ENCODE measurements around the gene AFMID. TPM values are rescaled to one million over a fixed set of nuclear protein-coding genes. Genes with fewer than 3 reads are reported as not detected.
A peak's percentile ranks its signal among the peaks of the same experiment; 100 is the strongest.

AFMID gene
- total and polyA plus RNA-seq, 2 of the 13 experiments (the other 11 are each of a cell fraction or from before 2014, with no cell fraction given): 249 to 270 TPM

DNA sequence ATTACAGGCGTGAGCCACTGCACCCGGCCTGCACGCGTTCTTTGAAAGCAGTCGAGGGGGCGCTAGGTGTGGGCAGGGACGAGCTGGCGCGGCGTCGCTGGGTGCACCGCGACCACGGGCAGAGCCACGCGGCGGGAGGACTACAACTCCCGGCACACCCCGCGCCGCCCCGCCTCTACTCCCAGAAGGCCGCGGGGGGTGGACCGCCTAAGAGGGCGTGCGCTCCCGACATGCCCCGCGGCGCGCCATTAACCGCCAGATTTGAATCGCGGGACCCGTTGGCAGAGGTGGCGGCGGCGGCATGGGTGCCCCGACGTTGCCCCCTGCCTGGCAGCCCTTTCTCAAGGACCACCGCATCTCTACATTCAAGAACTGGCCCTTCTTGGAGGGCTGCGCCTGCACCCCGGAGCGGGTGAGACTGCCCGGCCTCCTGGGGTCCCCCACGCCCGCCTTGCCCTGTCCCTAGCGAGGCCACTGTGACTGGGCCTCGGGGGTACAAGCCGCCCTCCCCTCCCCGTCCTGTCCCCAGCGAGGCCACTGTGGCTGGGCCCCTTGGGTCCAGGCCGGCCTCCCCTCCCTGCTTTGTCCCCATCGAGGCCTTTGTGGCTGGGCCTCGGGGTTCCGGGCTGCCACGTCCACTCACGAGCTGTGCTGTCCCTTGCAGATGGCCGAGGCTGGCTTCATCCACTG is 27.0 kb downstream of the AFMID start, which contains the start of gene BIRC5 (continued):
- TF ChIP-seq, protein P1, sequence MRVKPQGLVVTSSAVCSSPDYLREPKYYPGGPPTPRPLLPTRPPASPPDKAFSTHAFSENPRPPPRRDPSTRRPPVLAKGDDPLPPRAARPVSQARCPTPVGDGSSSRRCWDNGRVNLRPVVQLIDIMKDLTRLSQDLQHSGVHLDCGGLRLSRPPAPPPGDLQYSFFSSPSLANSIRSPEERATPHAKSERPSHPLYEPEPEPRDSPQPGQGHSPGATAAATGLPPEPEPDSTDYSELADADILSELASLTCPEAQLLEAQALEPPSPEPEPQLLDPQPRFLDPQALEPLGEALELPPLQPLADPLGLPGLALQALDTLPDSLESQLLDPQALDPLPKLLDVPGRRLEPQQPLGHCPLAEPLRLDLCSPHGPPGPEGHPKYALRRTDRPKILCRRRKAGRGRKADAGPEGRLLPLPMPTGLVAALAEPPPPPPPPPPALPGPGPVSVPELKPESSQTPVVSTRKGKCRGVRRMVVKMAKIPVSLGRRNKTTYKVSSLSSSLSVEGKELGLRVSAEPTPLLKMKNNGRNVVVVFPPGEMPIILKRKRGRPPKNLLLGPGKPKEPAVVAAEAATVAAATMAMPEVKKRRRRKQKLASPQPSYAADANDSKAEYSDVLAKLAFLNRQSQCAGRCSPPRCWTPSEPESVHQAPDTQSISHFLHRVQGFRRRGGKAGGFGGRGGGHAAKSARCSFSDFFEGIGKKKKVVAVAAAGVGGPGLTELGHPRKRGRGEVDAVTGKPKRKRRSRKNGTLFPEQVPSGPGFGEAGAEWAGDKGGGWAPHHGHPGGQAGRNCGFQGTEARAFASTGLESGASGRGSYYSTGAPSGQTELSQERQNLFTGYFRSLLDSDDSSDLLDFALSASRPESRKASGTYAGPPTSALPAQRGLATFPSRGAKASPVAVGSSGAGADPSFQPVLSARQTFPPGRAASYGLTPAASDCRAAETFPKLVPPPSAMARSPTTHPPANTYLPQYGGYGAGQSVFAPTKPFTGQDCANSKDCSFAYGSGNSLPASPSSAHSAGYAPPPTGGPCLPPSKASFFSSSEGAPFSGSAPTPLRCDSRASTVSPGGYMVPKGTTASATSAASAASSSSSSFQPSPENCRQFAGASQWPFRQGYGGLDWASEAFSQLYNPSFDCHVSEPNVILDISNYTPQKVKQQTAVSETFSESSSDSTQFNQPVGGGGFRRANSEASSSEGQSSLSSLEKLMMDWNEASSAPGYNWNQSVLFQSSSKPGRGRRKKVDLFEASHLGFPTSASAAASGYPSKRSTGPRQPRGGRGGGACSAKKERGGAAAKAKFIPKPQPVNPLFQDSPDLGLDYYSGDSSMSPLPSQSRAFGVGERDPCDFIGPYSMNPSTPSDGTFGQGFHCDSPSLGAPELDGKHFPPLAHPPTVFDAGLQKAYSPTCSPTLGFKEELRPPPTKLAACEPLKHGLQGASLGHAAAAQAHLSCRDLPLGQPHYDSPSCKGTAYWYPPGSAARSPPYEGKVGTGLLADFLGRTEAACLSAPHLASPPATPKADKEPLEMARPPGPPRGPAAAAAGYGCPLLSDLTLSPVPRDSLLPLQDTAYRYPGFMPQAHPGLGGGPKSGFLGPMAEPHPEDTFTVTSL (CRISPR knock-in tag; IDR thresholded peaks at IDR 0.05; ENCODE audit: borderline replicate concordance): no peak
- TF ChIP-seq ZFP90 (CRISPR knock-in tag; IDR thresholded peaks at IDR 0.05; ENCODE audit: borderline replicate concordance): peak; percentile 94
- TF ChIP-seq, protein P2, sequence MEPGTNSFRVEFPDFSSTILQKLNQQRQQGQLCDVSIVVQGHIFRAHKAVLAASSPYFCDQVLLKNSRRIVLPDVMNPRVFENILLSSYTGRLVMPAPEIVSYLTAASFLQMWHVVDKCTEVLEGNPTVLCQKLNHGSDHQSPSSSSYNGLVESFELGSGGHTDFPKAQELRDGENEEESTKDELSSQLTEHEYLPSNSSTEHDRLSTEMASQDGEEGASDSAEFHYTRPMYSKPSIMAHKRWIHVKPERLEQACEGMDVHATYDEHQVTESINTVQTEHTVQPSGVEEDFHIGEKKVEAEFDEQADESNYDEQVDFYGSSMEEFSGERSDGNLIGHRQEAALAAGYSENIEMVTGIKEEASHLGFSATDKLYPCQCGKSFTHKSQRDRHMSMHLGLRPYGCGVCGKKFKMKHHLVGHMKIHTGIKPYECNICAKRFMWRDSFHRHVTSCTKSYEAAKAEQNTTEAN (CRISPR knock-in tag; conservative IDR thresholded peaks at IDR 0.05): no peak
- no peak; the same call in 1 of the 2 replicates for TF ChIP-seq ATF6 (CRISPR knock-in tag; conservative IDR thresholded peaks at IDR 0.05)
- no peak for TF ChIP-seq ISX (CRISPR knock-in tag; conservative IDR thresholded peaks at IDR 0.05)
- no peak for TF ChIP-seq SOX13 (IDR thresholded peaks at IDR 0.05)
- peak in 1 of 2 experiments; percentile 45; a peak in 1 of 4 replicates for TF ChIP-seq SOX13 (CRISPR knock-in tag; conservative IDR thresholded peaks at IDR 0.05 in 1 of 2, IDR thresholded peaks at IDR 0.05 in 1 of 2)
- TF ChIP-seq NFIC (IDR thresholded peaks at IDR 0.05; ENCODE audit: low read length): no peak
- TF ChIP-seq ZNF558 (CRISPR knock-in tag; IDR thresholded peaks at IDR 0.05; ENCODE audit: borderline replicate concordance): 0 out of 2 replicates have a peak, but pooled peaks have one; percentile 53
- peak; percentile 67; the same call in 1 of the 2 replicates for TF ChIP-seq POLR2AphosphoS5 (IDR thresholded peaks at IDR 0.05; ENCODE audit: low read depth, low read length)
- peak; percentile 77; the same call in 1 of the 2 replicates for TF ChIP-seq JDP2 (CRISPR knock-in tag; IDR thresholded peaks at IDR 0.05; ENCODE audit: borderline replicate concordance)
- no peak for TF ChIP-seq XRCC5 (optimal IDR thresholded peaks at IDR 0.05; ENCODE audit: low read length)
- no peak for TF ChIP-seq WIZ (CRISPR knock-in tag; IDR thresholded peaks at IDR 0.05)
- TF ChIP-seq HNF4G (IDR thresholded peaks at IDR 0.05; ENCODE audit: borderline replicate concordance, low read depth, low read length): peak; percentile 34; the same call in 1 of the 2 replicates
- no peak for TF ChIP-seq HNF4G (CRISPR knock-in tag; IDR thresholded peaks at IDR 0.05; ENCODE audit: borderline replicate concordance, low read depth)
- peak; percentile 46; the same call in 1 of the 2 replicates for TF ChIP-seq ZNF746 (CRISPR knock-in tag; IDR thresholded peaks at IDR 0.05)
- no peak for TF ChIP-seq ZNF235 (CRISPR knock-in tag; IDR thresholded peaks at IDR 0.05; ENCODE audit: borderline replicate concordance)
- peak; percentile 53; the same call in 1 of the 2 replicates for TF ChIP-seq SNAPC5 (CRISPR knock-in tag; IDR thresholded peaks at IDR 0.05; ENCODE audit: borderline replicate concordance)
- TF ChIP-seq NCOA1 (CRISPR knock-in tag; IDR thresholded peaks at IDR 0.05): no peak

Measured in HepG2 (cell line).